OCI-LY7 (cell line): ENCODE data around the gene LEF1. TPM values are rescaled to one million over a fixed set of nuclear protein-coding genes. Genes with fewer than 3 reads are reported as not detected.

Source experiments
- BruUV-seq: library from RNA; stranded (reverse); fragments of 400-500 nt; replicated peaks from 2 replicates; lab custom pipeline; 2021; lab: Mats Ljungman, UMichigan
- CTCF ChIA-PET: fragments of 300-600 bp; sonication (Branson Sonifier 250); formaldehyde crosslinking; loops from one replicate; lab custom pipeline; 2022; ENCODE audit warnings: antibody characterized with exemption; ENCODE audit not compliant: unreplicated experiment; lab: Charles Lee
- POLR2A ChIA-PET: fragments of 300-600 bp; sonication (Branson Sonifier 250); formaldehyde crosslinking; loops from one replicate; lab custom pipeline; 2022; ENCODE audit warnings: antibody characterized with exemption; lab: Charles Lee
- DNase-seq: peaks from one replicate; pipeline ENCODE4 v3.0.0-alpha.2; 2015; ENCODE audit warnings: low spot score
- H2AFZ ChIP-seq: fragments of 200-600 bp; sonication (generic), shearing (Covaris generic); 2 replicates; pipeline ENCODE4 v1.6.1; 2014; ENCODE audit warnings: mild to moderate bottlenecking, antibody characterized with exemption, low read length, moderate library complexity
- H3K27ac ChIP-seq: fragments of 200-600 bp; sonication (generic); 2 replicates; pipeline ENCODE4 v1.5.1; 2014; ENCODE audit warnings: mixed run types, low read depth, mild to moderate bottlenecking, moderate library complexity, low read length, inconsistent platforms; ENCODE audit not compliant: poor library complexity, severe bottlenecking
- H3K36me3 ChIP-seq: fragments of 200-600 bp; sonication (generic); 2 replicates; pipeline ENCODE4 v1.6.1; 2014; ENCODE audit warnings: mild to moderate bottlenecking, antibody characterized with exemption, low read length, moderate library complexity, mixed read lengths; ENCODE audit not compliant: insufficient read depth
- H3K4me1 ChIP-seq: fragments of 200-600 bp; sonication (generic); 2 replicates; pipeline ENCODE4 v1.5.1; 2014; ENCODE audit warnings: mild to moderate bottlenecking, low read length; ENCODE audit not compliant: insufficient read depth, poor library complexity, severe bottlenecking
- H3K4me2 ChIP-seq: fragments of 200-600 bp; sonication (generic); 2 replicates; pipeline ENCODE4 v1.6.1; 2014; ENCODE audit warnings: mild to moderate bottlenecking, low read length
- H3K4me3 ChIP-seq: fragments of 200-600 bp; sonication (generic); 2 replicates; pipeline ENCODE4 v1.5.1; 2014; ENCODE audit warnings: mild to moderate bottlenecking, low read depth, low read length; ENCODE audit not compliant: poor library complexity, severe bottlenecking
- H3K79me2 ChIP-seq: fragments of 200-600 bp; sonication (generic); 2 replicates; pipeline ENCODE4 v1.6.1; 2016; ENCODE audit warnings: low read depth, mild to moderate bottlenecking, low read length, moderate library complexity, mixed read lengths; ENCODE audit not compliant: insufficient read depth
- H3K9me2 ChIP-seq: fragments of 200-600 bp; sonication (generic); 2 replicates; pipeline ENCODE4 v1.6.1; 2016; ENCODE audit warnings: mild to moderate bottlenecking, low read length, mixed read lengths; ENCODE audit not compliant: insufficient read depth
- H3K9me3 ChIP-seq: fragments of 200-600 bp; sonication (generic); 2 replicates; pipeline ENCODE4 v1.6.1; 2014; ENCODE audit warnings: mild to moderate bottlenecking, mixed run types, low read length, mixed read lengths
- H4K20me1 ChIP-seq: fragments of 200-600 bp; sonication (generic); 2 replicates; pipeline ENCODE4 v1.6.1; 2014; ENCODE audit warnings: mild to moderate bottlenecking, antibody characterized with exemption, low read length, moderate library complexity, mixed read lengths; ENCODE audit not compliant: insufficient read depth
- EZH2phosphoT487 ChIP-seq: fragments of 200-600 bp; sonication (generic); IDR thresholded peaks from 2 replicates; pipeline ENCODE4 v1.6.1; 2018; ENCODE audit warnings: low read depth, borderline replicate concordance, mild to moderate bottlenecking, mixed run types, antibody characterized with exemption, low read length, moderate library complexity, mixed read lengths
- intact Hi-C: fragments of 100-400 bp; cut with micrococcal nuclease; formaldehyde crosslinking; loops from one replicate; pipeline ENCODE4 v1.10.0; 2022; ENCODE audit not compliant: unreplicated experiment
- total RNA-seq, 2 experiments: library from RNA; depleted of rRNA in 1 of 2; stranded (reverse); fragments of >200 nt in 1 of 2; shearing (Covaris generic) in 1 of 2; gene quantifications; 2 replicates each; pipeline ENCODE4 v1.2.3, GENCODE V29; 2014 to 2022
- TF ChIP-seq, protein P1 (sequence below): fragments of 200-600 bp; sonication (generic); conservative IDR thresholded peaks from 2 replicates; pipeline ENCODE4 v1.5.1; 2014; ENCODE audit warnings: mild to moderate bottlenecking, antibody characterized with exemption, low read length, moderate library complexity, mixed read lengths

The LEF1 gene
- total RNA-seq, 2 experiments from 2014 or later: 207 to 223 TPM

DNA sequence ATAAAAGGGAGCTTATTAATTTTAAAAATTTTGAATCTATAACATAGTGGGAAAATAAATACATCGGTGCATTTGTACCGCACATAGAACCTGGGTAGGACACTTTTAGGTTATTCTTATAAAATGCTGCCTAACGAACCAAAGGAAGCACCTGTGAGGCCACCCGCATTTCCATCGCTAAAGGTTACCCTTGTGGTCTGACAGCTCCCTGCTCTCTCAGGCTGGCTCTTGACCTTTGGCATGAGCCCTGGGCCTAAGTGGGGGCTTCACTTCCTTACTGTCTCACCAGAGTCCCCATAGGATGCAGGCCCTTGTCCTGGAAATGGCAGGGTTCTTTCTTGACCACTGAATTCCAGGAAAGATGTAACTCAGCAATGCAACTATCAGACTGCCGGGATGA, 133.0 kb downstream of the LEF1 start:
- TSS peak; percentile 91 for BruUV-seq
- H3K4me1 ChIP-seq: peaks cover 92% of the 10 kb centered on the region
- ChIA-PET POLR2A (interaction anchor here (0.7 to 13.4 kb wide), 31 partner anchors 8 to 614 kb away, joined by 3 to 205 read pairs (median 4); partner anchors contain the start of genes LEF1 and OSTC), CTCF (interaction anchor here (0.6 to 1.9 kb wide), 5 partner anchors 8 to 124 kb away, joined by 3 to 7 read pairs (median 4); no protein-coding TSS in a partner anchor)
- TF ChIP-seq, protein P1, sequence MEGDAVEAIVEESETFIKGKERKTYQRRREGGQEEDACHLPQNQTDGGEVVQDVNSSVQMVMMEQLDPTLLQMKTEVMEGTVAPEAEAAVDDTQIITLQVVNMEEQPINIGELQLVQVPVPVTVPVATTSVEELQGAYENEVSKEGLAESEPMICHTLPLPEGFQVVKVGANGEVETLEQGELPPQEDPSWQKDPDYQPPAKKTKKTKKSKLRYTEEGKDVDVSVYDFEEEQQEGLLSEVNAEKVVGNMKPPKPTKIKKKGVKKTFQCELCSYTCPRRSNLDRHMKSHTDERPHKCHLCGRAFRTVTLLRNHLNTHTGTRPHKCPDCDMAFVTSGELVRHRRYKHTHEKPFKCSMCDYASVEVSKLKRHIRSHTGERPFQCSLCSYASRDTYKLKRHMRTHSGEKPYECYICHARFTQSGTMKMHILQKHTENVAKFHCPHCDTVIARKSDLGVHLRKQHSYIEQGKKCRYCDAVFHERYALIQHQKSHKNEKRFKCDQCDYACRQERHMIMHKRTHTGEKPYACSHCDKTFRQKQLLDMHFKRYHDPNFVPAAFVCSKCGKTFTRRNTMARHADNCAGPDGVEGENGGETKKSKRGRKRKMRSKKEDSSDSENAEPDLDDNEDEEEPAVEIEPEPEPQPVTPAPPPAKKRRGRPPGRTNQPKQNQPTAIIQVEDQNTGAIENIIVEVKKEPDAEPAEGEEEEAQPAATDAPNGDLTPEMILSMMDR: no peak
- TF ChIP-seq EZH2phosphoT487: no peak
- H3K9me3 ChIP-seq: peaks cover 17% of the 10 kb centered on the region; the same call in 1 of the 2 replicates
- peaks cover 45% of the 10 kb centered on the region for H3K36me3 ChIP-seq
- H3K9me2 ChIP-seq: no peaks in the 10 kb centered on the region
- peaks cover 31% of the 10 kb centered on the region; the same call in 1 of the 2 replicates for H3K79me2 ChIP-seq
- DNase-seq: peak; percentile 93
- H3K27ac ChIP-seq: peak overlapping the region; percentile 100
- H2AFZ ChIP-seq: peak overlapping the region; percentile 20; the same call in 1 of the 2 replicates
- peak overlapping the region; percentile 90 for H3K4me2 ChIP-seq
- no peaks in the 10 kb centered on the region for H4K20me1 ChIP-seq
- intact Hi-C loops: loop anchor here (1.0 to 2.0 kb wide), 3 partner anchors 47 to 131 kb away; partner anchors contain the start of gene HADH
- H3K4me3 ChIP-seq: peak overlapping the region; percentile 64

DNA sequence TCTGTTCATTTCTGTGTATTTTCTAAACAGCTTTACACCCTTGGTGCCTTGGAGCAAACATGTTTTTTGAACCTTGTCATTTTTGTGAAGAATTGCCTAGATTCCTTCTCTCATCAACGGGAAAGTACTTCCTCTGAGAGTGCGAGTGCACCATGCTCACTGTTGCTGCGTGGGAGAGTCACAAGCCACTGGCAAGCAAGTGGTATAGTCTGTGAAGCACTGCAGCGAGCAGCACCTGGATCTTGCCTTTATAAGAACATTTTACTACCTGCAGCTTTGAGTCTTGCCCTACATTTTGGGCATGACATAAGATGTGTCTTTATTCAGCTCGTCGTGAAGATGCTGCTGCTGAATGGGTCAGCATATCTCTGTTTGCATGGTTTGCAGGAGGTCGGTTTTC, 134.2 kb downstream of the LEF1 start:
- CTCF ChIA-PET: interaction anchor here (0.6 to 1.9 kb wide), 3 partner anchors 9 to 125 kb away, joined by 3 to 7 read pairs (median 3); no protein-coding TSS in a partner anchor

More for the DNA sequence above, 134.2 kb downstream of the LEF1 start:
- no TSS peak for BruUV-seq
- H3K27ac ChIP-seq: peak overlapping the region; percentile 100
- H3K4me2 ChIP-seq: peak overlapping the region; percentile 90
- peaks cover 45% of the 10 kb centered on the region for H3K36me3 ChIP-seq
- POLR2A ChIA-PET: interaction anchor here (0.5 to 13.4 kb wide), 17 partner anchors 9 to 585 kb away, joined by 3 to 205 read pairs (median 5); partner anchors contain the start of gene LEF1
- peak overlapping the region; percentile 64 for H3K4me3 ChIP-seq
- H3K79me2 ChIP-seq: peaks cover 24% of the 10 kb centered on the region; the same call in 1 of the 2 replicates
- H2AFZ ChIP-seq: peak overlapping the region; percentile 22; the same call in 1 of the 2 replicates
- no peak for TF ChIP-seq EZH2phosphoT487
- TF ChIP-seq, protein P1: no peak
- H3K9me3 ChIP-seq: peaks cover 10% of the 10 kb centered on the region; the same call in 1 of the 2 replicates
- H4K20me1 ChIP-seq: no peaks in the 10 kb centered on the region
- H3K4me1 ChIP-seq: peaks cover 98% of the 10 kb centered on the region
- DNase-seq: peak; percentile 59
- intact Hi-C loops: loop anchor here (2.0 to 5.0 kb wide), 2 partner anchors 46 to 323 kb away; partner anchors contain the start of gene HADH
- H3K9me2 ChIP-seq: no peaks in the 10 kb centered on the region
